Measurements from ENCODE around the gene SEZ6L. TPM values are rescaled to one million over a fixed set of nuclear protein-coding genes. Genes with fewer than 3 reads are reported as not detected.

Gene SEZ6L
- total and polyA plus RNA-seq, 10 of the 15 experiments (the other 5 are each of a cell fraction or from before 2014, with no cell fraction given) = not detected

DNA sequence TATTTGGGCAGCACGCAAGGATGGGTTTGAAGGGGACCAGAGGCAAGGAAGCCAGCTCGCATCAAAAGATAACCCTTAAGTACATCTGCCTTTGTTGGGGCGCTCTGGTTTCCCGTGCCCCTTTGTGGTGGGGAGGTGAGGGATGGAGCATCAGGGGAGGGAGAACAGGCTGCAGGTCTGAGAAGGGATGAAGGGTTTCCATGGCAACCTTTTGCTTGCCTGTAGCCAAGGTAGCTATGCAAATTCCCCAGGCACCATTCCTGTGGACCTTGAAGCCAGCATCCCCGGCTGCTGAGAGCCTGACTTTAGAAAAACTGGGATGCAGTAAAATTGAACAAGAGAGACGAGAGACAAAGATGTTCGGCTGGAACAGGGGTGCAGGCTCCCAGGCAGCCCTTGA lies 75.7 kb downstream of the SEZ6L start:
- H3K36me3 ChIP-seq (ENCODE audit: control insufficient read depth in 2 of 2, insufficient read depth in 2 of 2, low read length in 1 of 2) = no peaks in the 10 kb centered on the region
- in situ Hi-C loops (cut with MboI) = no loop called here
- H3K4me2 ChIP-seq (ENCODE audit: control insufficient read depth, insufficient read depth) = no peak overlapping the region
- no peaks in the 10 kb centered on the region for H3K79me2 ChIP-seq (ENCODE audit: control insufficient read depth, insufficient read depth, low read length)
- BruUV-seq (replicated peaks) = no TSS peak
- TF ChIP-seq SPI1 (IDR thresholded peaks at IDR 0.05; ENCODE audit: borderline replicate concordance, insufficient read depth, low read depth, low read length) = no peak
- TF ChIP-seq JUNB (IDR thresholded peaks at IDR 0.05) = no peak
- TF ChIP-seq TARDBP (IDR thresholded peaks at IDR 0.05; ENCODE audit: borderline replicate concordance) = no peak
- no peak for TF ChIP-seq TCF3 (IDR thresholded peaks at IDR 0.05; ENCODE audit: borderline replicate concordance, insufficient read depth, low read depth, low read length)
- TF ChIP-seq PAX8 (IDR thresholded peaks at IDR 0.05) = no peak
- H4K20me1 ChIP-seq (ENCODE audit: control insufficient read depth, insufficient read depth) = no peaks in the 10 kb centered on the region
- CTCF ChIA-PET = no interaction called here
- POLR2A ChIA-PET = no interaction called here
- H3K4me1 ChIP-seq (ENCODE audit: control insufficient read depth, insufficient read depth, low read length) = no peaks in the 10 kb centered on the region
- SMC1A ChIA-PET (ENCODE audit: uncharacterized antibody, unreplicated experiment) = no interaction called here
- FAIRE-seq = no peak
- H3K9ac ChIP-seq (ENCODE audit: control insufficient read depth, insufficient read depth, low read length) = no peak overlapping the region
- no peak overlapping the region for H3K27ac ChIP-seq (ENCODE audit: control insufficient read depth, insufficient read depth)
- 19% methylated on average over 7 of the region's 7 CpGs for WGBS (ENCODE audit: insufficient coverage, insufficient replicate concordance, low lambda C conversion rate, missing lambda C conversion rate)
- peaks cover 0 to 2% of the 10 kb centered on the region in 2 experiments; a peak in 2 of 4 replicates for H3K27me3 ChIP-seq (replicated peaks in 1 of 2; ENCODE audit: control insufficient read depth in 2 of 2, insufficient read depth in 2 of 2, low read length in 1 of 2)
- H2AFZ ChIP-seq (ENCODE audit: control insufficient read depth, low read depth, low read length) = no peak overlapping the region
- ATAC-seq = no peak
- no peak overlapping the region for H3K4me3 ChIP-seq
- intact Hi-C loops (cut with micrococcal nuclease; ENCODE audit: unreplicated experiment) = no loop called here
- RAD21 ChIA-PET (ENCODE audit: unreplicated experiment) = no interaction called here
- H3K9me3 ChIP-seq (replicated peaks; ENCODE audit: control insufficient read depth, insufficient read depth, low read length) = no peaks in the 10 kb centered on the region
- DNase-seq (ENCODE audit: low read depth, low spot score) = no peak

DNA sequence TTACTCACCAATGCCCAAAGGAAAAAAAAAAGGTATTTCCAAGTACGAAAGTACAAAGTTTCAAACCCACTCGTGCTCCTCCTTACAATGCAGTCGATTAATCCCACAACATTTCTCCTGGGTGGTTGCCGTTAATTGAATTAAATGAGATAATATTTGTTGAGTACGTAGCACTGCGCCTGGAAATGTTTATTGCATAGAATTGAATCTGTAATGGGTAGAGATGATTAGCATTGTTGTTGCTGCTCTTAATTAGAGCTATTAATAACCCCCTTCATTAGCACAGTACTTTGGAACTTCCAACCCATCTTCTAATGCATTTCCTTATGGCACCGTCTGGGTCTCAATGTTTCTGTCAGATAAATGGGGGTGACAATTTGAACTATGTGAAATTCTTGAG lies 77.3 kb downstream of the SEZ6L start:
- no peaks in the 10 kb centered on the region for H4K20me1 ChIP-seq (ENCODE audit: control insufficient read depth, insufficient read depth)
- H3K27me3 ChIP-seq (replicated peaks in 1 of 2; ENCODE audit: control insufficient read depth in 2 of 2, insufficient read depth in 2 of 2, low read length in 1 of 2) = no peaks in the 10 kb centered on the region; a peak in 2 of 4 replicates
- H3K36me3 ChIP-seq (ENCODE audit: control insufficient read depth in 2 of 2, insufficient read depth in 2 of 2, low read length in 1 of 2) = no peaks in the 10 kb centered on the region
- no peak overlapping the region for H3K4me3 ChIP-seq
- BruUV-seq (replicated peaks) = no TSS peak
- POLR2A ChIA-PET = no interaction called here
- no peak for ATAC-seq
- no peak overlapping the region for H3K9ac ChIP-seq (ENCODE audit: control insufficient read depth, insufficient read depth, low read length)
- RAD21 ChIA-PET (ENCODE audit: unreplicated experiment) = no interaction called here
- DNase-seq (ENCODE audit: low read depth, low spot score) = no peak
- intact Hi-C loops (cut with micrococcal nuclease; ENCODE audit: unreplicated experiment) (no loop called here), in situ Hi-C loops (cut with MboI) (no loop called here)
- H3K79me2 ChIP-seq (ENCODE audit: control insufficient read depth, insufficient read depth, low read length) = no peaks in the 10 kb centered on the region
- SMC1A ChIA-PET (ENCODE audit: uncharacterized antibody, unreplicated experiment) = no interaction called here
- no peak overlapping the region for H3K27ac ChIP-seq (ENCODE audit: control insufficient read depth, insufficient read depth)
- WGBS (ENCODE audit: insufficient coverage, insufficient replicate concordance, low lambda C conversion rate, missing lambda C conversion rate) = 26% methylated on average over 7 of the region's 7 CpGs
- FAIRE-seq = no peak
- H3K9me3 ChIP-seq (replicated peaks; ENCODE audit: control insufficient read depth, insufficient read depth, low read length) = no peaks in the 10 kb centered on the region
- H3K4me2 ChIP-seq (ENCODE audit: control insufficient read depth, insufficient read depth) = no peak overlapping the region
- no peak for TF ChIP-seq EGR1 (IDR thresholded peaks at IDR 0.05; ENCODE audit: borderline replicate concordance in 1 of 2, low read depth in 2 of 2, low read length in 2 of 2)
- CTCF ChIA-PET = no interaction called here
- no peak overlapping the region for H2AFZ ChIP-seq (ENCODE audit: control insufficient read depth, low read depth, low read length)
- H3K4me1 ChIP-seq (ENCODE audit: control insufficient read depth, insufficient read depth, low read length) = no peaks in the 10 kb centered on the region
